HFFc6 (cell line): ENCODE measurements around the gene PHC2. TPM values are rescaled to one million over a fixed set of nuclear protein-coding genes. Genes with fewer than 3 reads are reported as not detected.

ENCODE experiments used
- DNase-seq: peaks from one replicate; pipeline ENCODE4 v3.0.0-alpha.2; 2018
- H3K27ac Mint-ChIP-seq: 2 replicates; pipeline ENCODE4 v1.8.0; 2020; ENCODE audit warnings: mild to moderate bottlenecking, mixed read lengths
- H3K27me3 Mint-ChIP-seq: 2 replicates; pipeline ENCODE4 v1.8.0; 2021; ENCODE audit warnings: mild to moderate bottlenecking, moderate library complexity, mixed read lengths; ENCODE audit not compliant: insufficient read depth
- H3K36me3 Mint-ChIP-seq: 2 replicates; pipeline ENCODE4 v1.8.0; 2021; ENCODE audit warnings: low read depth, mixed read lengths
- H3K4me1 Mint-ChIP-seq: 2 replicates; pipeline ENCODE4 v1.8.0; 2020; ENCODE audit warnings: low read depth, mixed read lengths
- H3K4me3 Mint-ChIP-seq: 2 replicates; pipeline ENCODE4 v1.8.0; 2020; ENCODE audit warnings: mild to moderate bottlenecking, moderate library complexity, mixed read lengths
- H3K9me3 Mint-ChIP-seq: 2 replicates; pipeline ENCODE4 v1.8.0; 2020; ENCODE audit warnings: mild to moderate bottlenecking, mixed read lengths
- CTCF ChIP-seq: fragments of 200-600 bp; sonication (generic); IDR thresholded peaks from 2 replicates; pipeline ENCODE4 v1.5.0; 2021; ENCODE audit warnings: antibody characterized with exemption, mild to moderate bottlenecking
- total RNA-seq, 6 experiments: library from RNA; stranded (reverse); fragmentation: NEBNext Ultra II Directional; extraction: Animal tissue kit (Norgen Biotek cat#: 25700); gene quantifications; 2 replicates in 1 of 6; 3 replicates in 5 of 6; pipeline ENCODE4 v1.2.3, GENCODE V29; 2021

Gene PHC2
- total RNA-seq, 6 experiments from 2014 or later: 86.5 to 105 (median 99.6) TPM

GRCh38 chr1:33361532-33362235 is 69.2 kb downstream of the PHC2 start:
- H3K4me3 Mint-ChIP-seq: no peak overlapping the region
- no peak overlapping the region for H3K27ac Mint-ChIP-seq
- no peaks in the 10 kb centered on the region for H3K9me3 Mint-ChIP-seq
- peaks cover 2% of the 10 kb centered on the region; the same call in 1 of the 2 replicates for H3K27me3 Mint-ChIP-seq
- H3K36me3 Mint-ChIP-seq: peaks cover 30% of the 10 kb centered on the region
- H3K4me1 Mint-ChIP-seq: peaks cover 24% of the 10 kb centered on the region
- TF ChIP-seq CTCF: no peak
- no peak for DNase-seq

DNA sequence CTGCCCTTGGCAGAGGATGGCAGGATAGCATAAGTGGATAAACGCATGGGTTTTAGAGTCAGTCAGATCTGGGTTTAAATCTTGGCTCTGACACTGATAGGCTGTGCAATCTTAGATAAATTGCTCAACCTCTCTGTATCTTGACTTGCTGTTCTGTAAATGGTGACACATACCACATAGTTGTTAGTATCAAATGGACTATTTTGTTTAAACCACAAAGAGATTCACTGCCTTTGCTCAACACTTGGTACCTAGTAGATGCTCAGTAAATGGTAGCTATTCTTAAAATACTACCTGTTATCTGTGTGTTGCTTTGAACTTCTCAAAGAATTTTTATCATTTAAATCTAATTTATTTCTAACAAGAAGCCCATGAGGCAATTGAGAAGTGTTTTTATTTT is 70.5 kb downstream of the PHC2 start:
- H3K27me3 Mint-ChIP-seq: peaks cover 2% of the 10 kb centered on the region; the same call in 1 of the 2 replicates
- H3K36me3 Mint-ChIP-seq: peaks cover 23% of the 10 kb centered on the region
- no peak overlapping the region for H3K27ac Mint-ChIP-seq
- H3K4me1 Mint-ChIP-seq: peaks cover 13% of the 10 kb centered on the region
- no peak for DNase-seq
- no peak for TF ChIP-seq CTCF
- no peaks in the 10 kb centered on the region for H3K9me3 Mint-ChIP-seq
- no peak overlapping the region for H3K4me3 Mint-ChIP-seq

GRCh38 chr1:33359931-33360330 is 71.0 kb downstream of the PHC2 start:
- Mint-ChIP-seq H3K4me1 (peaks cover 8% of the 10 kb centered on the region), H3K4me3 (no peak overlapping the region), H3K27ac (no peak overlapping the region), H3K36me3 (peaks cover 23% of the 10 kb centered on the region), H3K27me3 (no peaks in the 10 kb centered on the region), H3K9me3 (no peaks in the 10 kb centered on the region)
- no peak for TF ChIP-seq CTCF
- no peak for DNase-seq

- no peak for TF ChIP-seq CTCF
- Mint-ChIP-seq H3K27me3 (no peaks in the 10 kb centered on the region), H3K9me3 (no peaks in the 10 kb centered on the region), H3K4me1 (no peaks in the 10 kb centered on the region; the same call in 1 of the 2 replicates), H3K27ac (no peak overlapping the region), H3K36me3 (peaks cover 23% of the 10 kb centered on the region), H3K4me3 (no peak overlapping the region)
- no peak for DNase-seq
Observed at GRCh38 chr1:33358795-33359503, 71.9 kb downstream of the PHC2 start.

DNA sequence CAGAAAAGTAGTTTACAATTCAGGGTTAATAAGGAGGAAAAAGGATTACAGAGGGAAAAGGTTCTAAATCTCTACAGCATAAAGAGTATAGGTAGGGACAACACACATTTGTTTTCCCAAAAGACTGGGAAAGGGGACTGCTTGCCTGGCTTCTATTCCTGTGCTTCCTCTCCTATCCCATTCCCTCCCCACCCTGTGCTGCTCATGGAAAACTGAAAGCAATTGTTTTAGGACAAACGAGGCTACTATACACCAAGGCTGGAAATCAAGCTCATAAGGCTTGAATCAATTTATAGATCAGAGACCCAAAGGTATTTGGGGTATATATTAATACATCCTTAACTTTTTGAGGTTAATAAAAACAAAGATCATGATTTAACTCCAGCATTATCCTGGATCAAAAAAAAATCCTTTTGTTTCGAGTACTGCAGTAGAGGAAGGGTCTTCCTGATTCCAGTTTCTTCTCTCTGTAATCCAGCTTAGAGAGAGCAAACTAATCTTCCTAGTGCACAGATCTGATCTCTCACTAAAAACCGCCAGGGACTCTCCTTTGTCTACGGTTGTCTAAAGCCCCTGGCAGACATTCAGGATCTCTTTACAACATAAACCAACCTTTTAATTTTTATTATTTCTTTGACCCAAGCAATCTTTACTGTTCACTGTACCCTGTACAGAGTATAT is 72.6 kb downstream of the PHC2 start:
- peaks cover 23% of the 10 kb centered on the region for H3K36me3 Mint-ChIP-seq
- H3K4me3 Mint-ChIP-seq: no peak overlapping the region
- DNase-seq: no peak
- no peaks in the 10 kb centered on the region for H3K9me3 Mint-ChIP-seq
- TF ChIP-seq CTCF: no peak
- H3K27ac Mint-ChIP-seq: no peak overlapping the region
- H3K4me1 Mint-ChIP-seq: no peaks in the 10 kb centered on the region
- H3K27me3 Mint-ChIP-seq: no peaks in the 10 kb centered on the region; the same call in 1 of the 2 replicates
